CD14-positive monocyte (primary cell): ENCODE data around the gene MPND. TPM values are rescaled to one million over a fixed set of nuclear protein-coding genes. Genes with fewer than 3 reads are reported as not detected.

ENCODE experiments used
- DNase-seq, 3 donors: peaks; one replicate each; pipeline ENCODE4 v3.0.0-alpha.2; 2011 to 2022
- H2AFZ ChIP-seq: 2 replicates; pipeline ENCODE4 v1.6.0; 2012; ENCODE audit warnings: mild to moderate bottlenecking, low read depth, low read length, inconsistent platforms; ENCODE audit not compliant: insufficient read depth, poor library complexity, severe bottlenecking
- H3K27ac ChIP-seq, 2 donors: 1 replicate in 1 of 2; 2 replicates in 1 of 2; pipeline ENCODE4 v1.5.1; 2012 to 2013; ENCODE audit warnings: low read length in 2 of 2, control low read depth in 1 of 2, inconsistent platforms in 1 of 2, low read depth in 1 of 2, mild to moderate bottlenecking in 1 of 2
- H3K27me3 ChIP-seq, 2 donors: one replicate each; pipeline versions ENCODE4 v1.6.0 to v1.6.1; 2011 to 2013; ENCODE audit warnings: low read length in 2 of 2; ENCODE audit not compliant: control insufficient read depth in 2 of 2, insufficient read depth in 2 of 2
- H3K36me3 ChIP-seq, 2 donors: replicated peaks in 1 of 2; 1 replicate in 1 of 2; 2 replicates in 1 of 2; pipeline versions ENCODE4 v1.5.1 to v1.6.1; 2012 to 2013; ENCODE audit warnings: low read length in 2 of 2, control low read depth in 1 of 2, inconsistent platforms in 1 of 2, mild to moderate bottlenecking in 1 of 2; ENCODE audit not compliant: insufficient read depth in 2 of 2, control insufficient read depth in 1 of 2
- H3K4me1 ChIP-seq, 2 donors: 1 replicate in 1 of 2; 2 replicates in 1 of 2; pipeline versions ENCODE4 v1.5.1 to v1.6.1; 2012 to 2013; ENCODE audit warnings: low read length in 2 of 2, control low read depth in 1 of 2, inconsistent platforms in 1 of 2, mild to moderate bottlenecking in 1 of 2, moderate library complexity in 1 of 2; ENCODE audit not compliant: insufficient read depth in 2 of 2, control insufficient read depth in 1 of 2
- H3K4me2 ChIP-seq: replicated peaks from 2 replicates; pipeline ENCODE3; 2012; ENCODE audit warnings: low read length, moderate library complexity, mild to moderate bottlenecking; ENCODE audit not compliant: poor library complexity, severe bottlenecking; ENCODE audit errors: extremely low read depth
- H3K4me3 ChIP-seq, 3 experiments: fragments of 200-600 bp in 1 of 3; sonication (generic) in 1 of 3; replicated peaks in 1 of 3; 1 replicate in 2 of 3; 2 replicates in 1 of 3; pipeline ENCODE4 v1.5.1; 2011 to 2013; ENCODE audit warnings: low read length in 3 of 3, mild to moderate bottlenecking in 3 of 3, control low read depth in 2 of 3, low read depth in 2 of 3, inconsistent platforms in 1 of 3, moderate library complexity in 1 of 3
- H3K79me2 ChIP-seq: 2 replicates; pipeline ENCODE4 v1.6.0; 2012; ENCODE audit warnings: mild to moderate bottlenecking, control low read depth, inconsistent platforms, low read length, moderate library complexity; ENCODE audit not compliant: insufficient read depth
- H3K9ac ChIP-seq: 2 replicates; pipeline ENCODE4 v1.6.0; 2017; ENCODE audit warnings: low read length, mild to moderate bottlenecking; ENCODE audit not compliant: insufficient read depth, poor library complexity, severe bottlenecking
- H3K9me3 ChIP-seq, 2 donors: replicated peaks in 1 of 2; 1 replicate in 1 of 2; 2 replicates in 1 of 2; pipeline versions ENCODE4 v1.5.1 to v1.6.1; 2012 to 2013; ENCODE audit warnings: low read length in 2 of 2, control low read depth in 1 of 2; ENCODE audit not compliant: control insufficient read depth in 1 of 2, insufficient read depth in 1 of 2
- H4K20me1 ChIP-seq: 2 replicates; pipeline ENCODE4 v1.6.0; 2012; ENCODE audit warnings: mild to moderate bottlenecking, low read length, control low read depth, moderate library complexity; ENCODE audit not compliant: insufficient read depth
- H3K27ac Mint-ChIP-seq, 7 donors: one replicate each; pipeline ENCODE4 v1.8.0; 2020; ENCODE audit warnings: mild to moderate bottlenecking in 7 of 7, mixed read lengths in 7 of 7, moderate library complexity in 6 of 7, inconsistent platforms in 2 of 7
- H3K27me3 Mint-ChIP-seq, 3 donors: one replicate each; pipeline ENCODE4 v1.8.0; 2021 to 2022; ENCODE audit warnings: low read depth in 3 of 3, mild to moderate bottlenecking in 3 of 3, mixed read lengths in 3 of 3, moderate library complexity in 3 of 3, inconsistent platforms in 1 of 3
- H3K36me3 Mint-ChIP-seq, 2 donors: one replicate each; pipeline ENCODE4 v1.8.0; 2020; ENCODE audit warnings: mixed read lengths in 2 of 2, inconsistent platforms in 1 of 2, mild to moderate bottlenecking in 1 of 2
- H3K4me1 Mint-ChIP-seq: one replicate; pipeline ENCODE4 v1.8.0; 2020; ENCODE audit warnings: mild to moderate bottlenecking, mixed read lengths
- H3K4me3 Mint-ChIP-seq, 2 donors: one replicate each; pipeline ENCODE4 v1.8.0; 2020; ENCODE audit warnings: mild to moderate bottlenecking in 2 of 2, mixed read lengths in 2 of 2, moderate library complexity in 1 of 2
- H3K9me3 Mint-ChIP-seq, 7 donors: one replicate each; pipeline ENCODE4 v1.8.0; 2020 to 2022; ENCODE audit warnings: mixed read lengths in 7 of 7, mild to moderate bottlenecking in 6 of 7, moderate library complexity in 6 of 7, inconsistent platforms in 2 of 7
- WGBS: methylation state at CpG from one replicate; pipeline ENCODE4 v1.1.5; 2013; ENCODE audit warnings: missing lambda C conversion rate; ENCODE audit not compliant: insufficient coverage; 5-methylcytosine and 5-hydroxymethylcytosine counted together
- intact Hi-C, 2 donors: fragments of 100-400 bp; cut with micrococcal nuclease; formaldehyde crosslinking; loops; one replicate each; pipeline versions ENCODE4 v1.15.0 to v1.15.1; 2023
- polyA plus RNA-seq, 3 donors: library from polyadenylated mRNA; depleted of rRNA in 1 of 3; unstranded in 2 of 3; stranded (reverse) in 1 of 3; fragments of 300-500 nt in 2 of 3; fragments of >200 nt in 1 of 3; fragmentation: Illumina TruSeq in 2 of 3; gene quantifications; 1 replicate in 2 of 3; 2 replicates in 1 of 3; pipeline ENCODE4 v1.2.3, GENCODE V29; 2012 to 2021
- TF ChIP-seq, protein P1 (sequence below): fragments of 200-600 bp; IDR thresholded peaks from one replicate; pipeline ENCODE4 v1.8.0; 2022; ENCODE audit warnings: antibody characterized with exemption, mild to moderate bottlenecking

The MPND gene
- polyA plus RNA-seq, 3 donors = 6.5 to 15.9 (median 7.0) TPM

DNA sequence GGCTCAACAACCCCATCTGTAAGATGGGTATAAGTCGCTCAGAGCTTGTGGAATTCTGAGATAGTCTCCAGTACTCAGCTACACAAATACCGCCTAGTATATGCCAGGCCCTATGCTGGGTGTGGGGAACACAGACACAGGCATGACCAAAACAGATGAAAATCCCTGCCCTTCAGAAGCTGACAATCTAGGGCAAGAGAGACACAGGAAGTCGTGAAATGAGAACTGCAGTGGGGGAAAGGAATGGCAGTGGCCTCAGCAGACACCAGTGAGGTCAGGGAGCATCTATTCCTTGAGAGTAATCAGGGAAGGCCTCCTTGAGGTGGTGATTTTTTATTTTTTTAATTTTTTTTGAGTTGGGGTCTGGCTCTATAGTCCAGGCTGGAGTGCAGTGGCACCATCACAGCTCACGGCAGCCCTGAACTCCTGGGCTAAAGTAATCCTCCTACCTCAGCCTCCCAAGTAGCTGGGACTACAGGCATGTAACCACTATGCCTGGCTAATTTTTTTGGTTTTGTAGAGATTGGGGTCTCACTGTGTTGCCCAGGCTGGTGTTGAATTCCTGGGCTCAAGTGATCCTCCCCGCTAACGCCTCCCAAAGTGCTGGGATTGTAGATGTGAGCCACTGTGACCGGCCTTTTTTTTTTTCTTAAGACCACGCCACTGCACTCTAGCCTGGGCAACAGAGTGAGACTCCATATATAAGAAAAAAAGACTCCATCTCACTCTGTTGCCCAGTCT, 44.4 kb upstream of the MPND start:
- Histone ChIP-seq H3K27ac (no peak overlapping the region), H3K4me1 (no peaks in the 10 kb centered on the region), H3K4me3 (no peak overlapping the region), H3K27me3 (no peaks in the 10 kb centered on the region), H3K9ac (no peak overlapping the region), H3K9me3 (no peaks in the 10 kb centered on the region), H4K20me1 (no peaks in the 10 kb centered on the region), H3K4me2 (no peak overlapping the region), H3K36me3 (no peaks in the 10 kb centered on the region), H3K79me2 (no peaks in the 10 kb centered on the region), H2AFZ (no peak overlapping the region)
- peaks cover 8% of the 10 kb centered on the region for H3K4me1 Mint-ChIP-seq
- peak overlapping the region in 1 of 7 donors; percentile 3 for H3K27ac Mint-ChIP-seq
- TF ChIP-seq, protein P1, sequence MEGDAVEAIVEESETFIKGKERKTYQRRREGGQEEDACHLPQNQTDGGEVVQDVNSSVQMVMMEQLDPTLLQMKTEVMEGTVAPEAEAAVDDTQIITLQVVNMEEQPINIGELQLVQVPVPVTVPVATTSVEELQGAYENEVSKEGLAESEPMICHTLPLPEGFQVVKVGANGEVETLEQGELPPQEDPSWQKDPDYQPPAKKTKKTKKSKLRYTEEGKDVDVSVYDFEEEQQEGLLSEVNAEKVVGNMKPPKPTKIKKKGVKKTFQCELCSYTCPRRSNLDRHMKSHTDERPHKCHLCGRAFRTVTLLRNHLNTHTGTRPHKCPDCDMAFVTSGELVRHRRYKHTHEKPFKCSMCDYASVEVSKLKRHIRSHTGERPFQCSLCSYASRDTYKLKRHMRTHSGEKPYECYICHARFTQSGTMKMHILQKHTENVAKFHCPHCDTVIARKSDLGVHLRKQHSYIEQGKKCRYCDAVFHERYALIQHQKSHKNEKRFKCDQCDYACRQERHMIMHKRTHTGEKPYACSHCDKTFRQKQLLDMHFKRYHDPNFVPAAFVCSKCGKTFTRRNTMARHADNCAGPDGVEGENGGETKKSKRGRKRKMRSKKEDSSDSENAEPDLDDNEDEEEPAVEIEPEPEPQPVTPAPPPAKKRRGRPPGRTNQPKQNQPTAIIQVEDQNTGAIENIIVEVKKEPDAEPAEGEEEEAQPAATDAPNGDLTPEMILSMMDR = no peak
- H3K4me3 Mint-ChIP-seq = no peak overlapping the region
- no peak for DNase-seq
- 93% methylated on average over 4 of the region's 8 CpGs for WGBS
- H3K36me3 Mint-ChIP-seq = no peaks in the 10 kb centered on the region
- peaks cover 0 to 4% (median 3%) of the 10 kb centered on the region in 3 donors for H3K27me3 Mint-ChIP-seq
- H3K9me3 Mint-ChIP-seq = peaks cover 0 to 2% (median 0%) of the 10 kb centered on the region in 7 donors
- intact Hi-C loops = no loop called here

DNA sequence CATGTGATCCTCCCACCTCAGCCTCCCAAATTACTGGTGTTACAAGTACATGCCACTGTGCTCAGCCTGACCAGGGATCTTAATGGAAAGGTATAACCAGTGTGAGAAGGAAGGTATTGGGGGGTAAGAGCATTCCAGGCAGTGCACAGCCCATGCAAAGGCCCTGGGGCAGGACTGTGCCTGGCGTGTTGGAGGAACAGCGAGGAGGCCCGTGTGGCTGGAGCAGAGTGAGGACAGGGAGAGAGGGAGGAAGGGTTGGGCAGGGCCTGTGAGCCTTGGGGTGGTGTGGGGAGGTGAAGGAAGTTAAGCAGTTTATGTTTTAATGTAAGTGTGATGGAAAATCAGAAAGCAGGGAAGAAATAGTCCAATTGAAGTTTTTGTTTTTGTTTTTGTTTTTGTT, 42.8 kb upstream of the MPND start:
- intact Hi-C loops = no loop called here
- WGBS = 85% methylated on average over 3 of the region's 3 CpGs
- no peak overlapping the region for H3K4me3 Mint-ChIP-seq
- H3K4me1 ChIP-seq = peaks cover 0 to 4% of the 10 kb centered on the region in 2 donors
- peaks cover 0 to 2% (median 0%) of the 10 kb centered on the region in 7 donors for H3K9me3 Mint-ChIP-seq
- no peaks in the 10 kb centered on the region for H3K27me3 ChIP-seq
- H3K36me3 Mint-ChIP-seq = no peaks in the 10 kb centered on the region
- no peaks in the 10 kb centered on the region for H3K9me3 ChIP-seq
- H3K36me3 ChIP-seq = no peaks in the 10 kb centered on the region
- H3K27ac ChIP-seq = no peak overlapping the region
- H3K9ac ChIP-seq = no peak overlapping the region
- no peak overlapping the region for H3K4me2 ChIP-seq
- no peaks in the 10 kb centered on the region for H3K79me2 ChIP-seq
- H3K4me1 Mint-ChIP-seq = peaks cover 12% of the 10 kb centered on the region
- H3K27me3 Mint-ChIP-seq = peaks cover 2 to 6% (median 6%) of the 10 kb centered on the region in 3 donors
- no peak for DNase-seq
- H4K20me1 ChIP-seq = no peaks in the 10 kb centered on the region
- TF ChIP-seq, protein P1 = no peak
- no peak overlapping the region for H2AFZ ChIP-seq
- no peak overlapping the region for H3K27ac Mint-ChIP-seq
- no peak overlapping the region for H3K4me3 ChIP-seq
